ENCODE measurements around the gene CASK. TPM values are rescaled to one million over a fixed set of nuclear protein-coding genes. Genes with fewer than 3 reads are reported as not detected.

Gene CASK
- total RNA-seq, 1 experiment from 2014 or later: 54.6 TPM

DNA sequence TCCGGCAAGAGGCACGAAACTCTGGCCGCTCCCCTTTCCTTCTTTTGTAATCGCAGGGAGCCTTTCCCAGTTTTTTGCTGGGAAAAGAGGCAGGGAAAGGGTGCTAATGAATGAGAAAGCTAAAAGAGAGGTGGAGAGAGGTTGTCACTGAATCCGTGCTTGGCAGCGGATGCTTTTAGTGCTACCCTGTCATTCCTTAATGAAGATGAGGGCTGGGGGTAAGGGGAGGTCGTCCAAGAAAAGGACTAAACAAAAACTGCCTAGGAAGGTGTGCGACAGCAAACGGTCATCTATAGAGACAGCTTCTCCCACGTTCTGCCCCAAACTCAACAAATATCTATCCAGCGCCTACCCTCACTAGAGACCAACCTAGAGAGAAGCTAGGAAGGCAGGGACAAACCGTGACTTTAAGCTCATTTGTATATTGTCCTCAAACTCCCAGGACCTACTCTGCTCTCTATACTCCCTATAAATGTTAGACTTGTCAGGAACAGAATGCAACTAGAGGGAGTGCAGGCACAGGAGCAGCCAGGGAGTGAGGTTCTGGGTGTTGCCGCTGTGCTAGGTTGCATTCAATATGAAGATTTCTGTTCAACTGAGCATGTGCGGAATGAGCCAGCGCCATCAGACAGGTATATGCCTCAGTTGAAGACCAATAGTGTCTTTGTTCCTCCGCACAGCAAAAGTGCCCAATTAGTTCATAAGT is 777 bp upstream of the CASK start:
- CTCF ChIA-PET: interaction anchor here (1.3 kb wide), 1 partner anchor 164 kb away, joined by 3 read pairs; no protein-coding TSS in a partner anchor
- Mint-ChIP-seq H3K9me3 (no peaks in the 10 kb centered on the region), H3K36me3 (no peaks in the 10 kb centered on the region), H3K4me1 (peaks cover 36% of the 10 kb centered on the region), H3K27ac (peak overlapping the region; percentile 77), H3K4me3 (peak overlapping the region; percentile 80), H3K27me3 (ENCODE audit: low read depth) (peaks cover 3% of the 10 kb centered on the region; the same call in 1 of the 2 replicates)
- POLR2A ChIA-PET: interaction anchor here (0.5 kb wide), 1 partner anchor 175 kb away, joined by 4 read pairs; no protein-coding TSS in a partner anchor
- DNase-seq (ENCODE audit: low spot score) (no peak), ATAC-seq (peak; percentile 3; the same call in 1 of the 2 replicates)
- TF ChIP-seq, protein P1, sequence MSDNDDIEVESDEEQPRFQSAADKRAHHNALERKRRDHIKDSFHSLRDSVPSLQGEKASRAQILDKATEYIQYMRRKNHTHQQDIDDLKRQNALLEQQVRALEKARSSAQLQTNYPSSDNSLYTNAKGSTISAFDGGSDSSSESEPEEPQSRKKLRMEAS (CRISPR knock-in tag; IDR thresholded peaks at IDR 0.05): no peak
- TF ChIP-seq ZNF121 (CRISPR knock-in tag; IDR thresholded peaks at IDR 0.05) (no peak), JAZF1 (CRISPR knock-in tag; IDR thresholded peaks at IDR 0.05) (no peak), ZNF423 (CRISPR knock-in tag; IDR thresholded peaks at IDR 0.05) (no peak), NFYB (CRISPR knock-in tag; conservative IDR thresholded peaks at IDR 0.05; ENCODE audit: low read depth) (no peak), FOXJ3 (CRISPR knock-in tag; IDR thresholded peaks at IDR 0.05; ENCODE audit: borderline replicate concordance) (no peak), ZNF219 (CRISPR knock-in tag; IDR thresholded peaks at IDR 0.05; ENCODE audit: borderline replicate concordance) (no peak), CTCF (IDR thresholded peaks at IDR 0.05) (no peak), ZNF671 (CRISPR knock-in tag; IDR thresholded peaks at IDR 0.05) (no peak), CREB1 (CRISPR knock-in tag; IDR thresholded peaks at IDR 0.05) (no peak), EMX1 (CRISPR knock-in tag; IDR thresholded peaks at IDR 0.05) (no peak), ZNF512 (CRISPR knock-in tag; IDR thresholded peaks at IDR 0.05; ENCODE audit: borderline replicate concordance) (no peak)
- TF ChIP-seq, protein P2, sequence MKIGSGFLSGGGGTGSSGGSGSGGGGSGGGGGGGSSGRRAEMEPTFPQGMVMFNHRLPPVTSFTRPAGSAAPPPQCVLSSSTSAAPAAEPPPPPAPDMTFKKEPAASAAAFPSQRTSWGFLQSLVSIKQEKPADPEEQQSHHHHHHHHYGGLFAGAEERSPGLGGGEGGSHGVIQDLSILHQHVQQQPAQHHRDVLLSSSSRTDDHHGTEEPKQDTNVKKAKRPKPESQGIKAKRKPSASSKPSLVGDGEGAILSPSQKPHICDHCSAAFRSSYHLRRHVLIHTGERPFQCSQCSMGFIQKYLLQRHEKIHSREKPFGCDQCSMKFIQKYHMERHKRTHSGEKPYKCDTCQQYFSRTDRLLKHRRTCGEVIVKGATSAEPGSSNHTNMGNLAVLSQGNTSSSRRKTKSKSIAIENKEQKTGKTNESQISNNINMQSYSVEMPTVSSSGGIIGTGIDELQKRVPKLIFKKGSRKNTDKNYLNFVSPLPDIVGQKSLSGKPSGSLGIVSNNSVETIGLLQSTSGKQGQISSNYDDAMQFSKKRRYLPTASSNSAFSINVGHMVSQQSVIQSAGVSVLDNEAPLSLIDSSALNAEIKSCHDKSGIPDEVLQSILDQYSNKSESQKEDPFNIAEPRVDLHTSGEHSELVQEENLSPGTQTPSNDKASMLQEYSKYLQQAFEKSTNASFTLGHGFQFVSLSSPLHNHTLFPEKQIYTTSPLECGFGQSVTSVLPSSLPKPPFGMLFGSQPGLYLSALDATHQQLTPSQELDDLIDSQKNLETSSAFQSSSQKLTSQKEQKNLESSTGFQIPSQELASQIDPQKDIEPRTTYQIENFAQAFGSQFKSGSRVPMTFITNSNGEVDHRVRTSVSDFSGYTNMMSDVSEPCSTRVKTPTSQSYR (CRISPR knock-in tag; IDR thresholded peaks at IDR 0.05): no peak
- TF ChIP-seq, protein P3, sequence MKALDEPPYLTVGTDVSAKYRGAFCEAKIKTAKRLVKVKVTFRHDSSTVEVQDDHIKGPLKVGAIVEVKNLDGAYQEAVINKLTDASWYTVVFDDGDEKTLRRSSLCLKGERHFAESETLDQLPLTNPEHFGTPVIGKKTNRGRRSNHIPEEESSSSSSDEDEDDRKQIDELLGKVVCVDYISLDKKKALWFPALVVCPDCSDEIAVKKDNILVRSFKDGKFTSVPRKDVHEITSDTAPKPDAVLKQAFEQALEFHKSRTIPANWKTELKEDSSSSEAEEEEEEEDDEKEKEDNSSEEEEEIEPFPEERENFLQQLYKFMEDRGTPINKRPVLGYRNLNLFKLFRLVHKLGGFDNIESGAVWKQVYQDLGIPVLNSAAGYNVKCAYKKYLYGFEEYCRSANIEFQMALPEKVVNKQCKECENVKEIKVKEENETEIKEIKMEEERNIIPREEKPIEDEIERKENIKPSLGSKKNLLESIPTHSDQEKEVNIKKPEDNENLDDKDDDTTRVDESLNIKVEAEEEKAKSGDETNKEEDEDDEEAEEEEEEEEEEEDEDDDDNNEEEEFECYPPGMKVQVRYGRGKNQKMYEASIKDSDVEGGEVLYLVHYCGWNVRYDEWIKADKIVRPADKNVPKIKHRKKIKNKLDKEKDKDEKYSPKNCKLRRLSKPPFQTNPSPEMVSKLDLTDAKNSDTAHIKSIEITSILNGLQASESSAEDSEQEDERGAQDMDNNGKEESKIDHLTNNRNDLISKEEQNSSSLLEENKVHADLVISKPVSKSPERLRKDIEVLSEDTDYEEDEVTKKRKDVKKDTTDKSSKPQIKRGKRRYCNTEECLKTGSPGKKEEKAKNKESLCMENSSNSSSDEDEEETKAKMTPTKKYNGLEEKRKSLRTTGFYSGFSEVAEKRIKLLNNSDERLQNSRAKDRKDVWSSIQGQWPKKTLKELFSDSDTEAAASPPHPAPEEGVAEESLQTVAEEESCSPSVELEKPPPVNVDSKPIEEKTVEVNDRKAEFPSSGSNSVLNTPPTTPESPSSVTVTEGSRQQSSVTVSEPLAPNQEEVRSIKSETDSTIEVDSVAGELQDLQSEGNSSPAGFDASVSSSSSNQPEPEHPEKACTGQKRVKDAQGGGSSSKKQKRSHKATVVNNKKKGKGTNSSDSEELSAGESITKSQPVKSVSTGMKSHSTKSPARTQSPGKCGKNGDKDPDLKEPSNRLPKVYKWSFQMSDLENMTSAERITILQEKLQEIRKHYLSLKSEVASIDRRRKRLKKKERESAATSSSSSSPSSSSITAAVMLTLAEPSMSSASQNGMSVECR (CRISPR knock-in tag; IDR thresholded peaks at IDR 0.05; ENCODE audit: borderline replicate concordance): no peak
- TF ChIP-seq, protein P4, sequence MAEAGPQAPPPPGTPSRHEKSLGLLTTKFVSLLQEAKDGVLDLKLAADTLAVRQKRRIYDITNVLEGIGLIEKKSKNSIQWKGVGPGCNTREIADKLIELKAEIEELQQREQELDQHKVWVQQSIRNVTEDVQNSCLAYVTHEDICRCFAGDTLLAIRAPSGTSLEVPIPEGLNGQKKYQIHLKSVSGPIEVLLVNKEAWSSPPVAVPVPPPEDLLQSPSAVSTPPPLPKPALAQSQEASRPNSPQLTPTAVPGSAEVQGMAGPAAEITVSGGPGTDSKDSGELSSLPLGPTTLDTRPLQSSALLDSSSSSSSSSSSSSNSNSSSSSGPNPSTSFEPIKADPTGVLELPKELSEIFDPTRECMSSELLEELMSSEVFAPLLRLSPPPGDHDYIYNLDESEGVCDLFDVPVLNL (CRISPR knock-in tag; IDR thresholded peaks at IDR 0.05; ENCODE audit: borderline replicate concordance, low read depth): no peak
- TF ChIP-seq, protein P5, sequence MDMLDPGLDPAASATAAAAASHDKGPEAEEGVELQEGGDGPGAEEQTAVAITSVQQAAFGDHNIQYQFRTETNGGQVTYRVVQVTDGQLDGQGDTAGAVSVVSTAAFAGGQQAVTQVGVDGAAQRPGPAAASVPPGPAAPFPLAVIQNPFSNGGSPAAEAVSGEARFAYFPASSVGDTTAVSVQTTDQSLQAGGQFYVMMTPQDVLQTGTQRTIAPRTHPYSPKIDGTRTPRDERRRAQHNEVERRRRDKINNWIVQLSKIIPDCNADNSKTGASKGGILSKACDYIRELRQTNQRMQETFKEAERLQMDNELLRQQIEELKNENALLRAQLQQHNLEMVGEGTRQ (CRISPR knock-in tag; IDR thresholded peaks at IDR 0.05): no peak

Measured in WTC11 (cell line).